Activated gamma-delta T cell treated with Interleukin-2 at 50 U/mL for 16 hours (primary cell): ENCODE measurements around the gene IL1R2.
"Not testable (repeated sequence)": the region's sequence is repeated elsewhere in the genome, so short reads cannot be mapped to it uniquely, and the experiment has no call there.

Source experiments
- DNase-seq: peaks from one replicate; pipeline ENCODE4 v3.0.0-alpha.2; 2020

The IL1R2 gene

GRCh38 chr2:102063941-102064678 is 72.3 kb downstream of the IL1R2 start:
- DNase-seq: no peak

GRCh38 chr2:102064679-102065674 is 73.2 kb downstream of the IL1R2 start:
- no peak for DNase-seq

- DNase-seq: no peak
These were observed 74.0 kb downstream of the IL1R2 start for GRCh38 chr2:102065675-102066252.

GRCh38 chr2:102066554-102066953 is 74.8 kb downstream of the IL1R2 start:
- no peak for DNase-seq

GRCh38 chr2:102068126-102068525 is 76.4 kb downstream of the IL1R2 start:
- DNase-seq: not testable (repeated sequence)

- no peak for DNase-seq
These were observed 77.7 kb downstream of the IL1R2 start for GRCh38 chr2:102069311-102069974.

- DNase-seq: no peak
These were observed 78.4 kb downstream of the IL1R2 start for GRCh38 chr2:102070058-102070642.

- DNase-seq: no peak
These were observed 81.0 kb downstream of the IL1R2 start for GRCh38 chr2:102072741-102073140.

- DNase-seq: no peak
These were observed 81.5 kb downstream of the IL1R2 start for GRCh38 chr2:102073168-102073724.

- no peak for DNase-seq
These were observed 82.5 kb downstream of the IL1R2 start for GRCh38 chr2:102074152-102074783.

- no peak for DNase-seq
These were observed 83.7 kb downstream of the IL1R2 start for GRCh38 chr2:102075479-102075878.

- no peak for DNase-seq
These were observed 84.8 kb downstream of the IL1R2 start for GRCh38 chr2:102076512-102076911.
